ENCODE results near the gene SLC22A14.
"Not testable (repeated sequence)": the region's sequence is repeated elsewhere in the genome, so short reads cannot be mapped to it uniquely, and the experiment has no call there.

The SLC22A14 gene

DNA sequence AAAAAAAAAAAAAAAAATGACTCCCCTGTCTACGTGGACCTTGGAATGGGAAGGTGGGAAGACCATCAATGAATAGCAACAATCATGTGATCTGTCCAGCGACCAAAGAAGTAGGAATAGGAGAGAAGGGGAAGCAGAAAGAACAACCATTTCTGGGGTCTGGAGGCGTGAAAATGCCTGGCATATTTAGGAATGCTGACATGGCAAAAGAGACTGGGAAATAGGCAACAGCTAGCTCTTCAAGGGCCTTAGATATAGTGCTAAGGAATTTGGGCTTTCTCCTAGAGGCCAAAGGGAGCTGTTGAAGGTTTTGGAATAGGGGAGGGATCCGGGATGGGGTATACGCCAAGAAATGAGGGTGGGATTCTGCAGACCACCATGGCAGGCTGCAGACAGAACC lies 10.5 kb upstream of the SLC22A14 start:
- no peak for DNase-seq

DNA sequence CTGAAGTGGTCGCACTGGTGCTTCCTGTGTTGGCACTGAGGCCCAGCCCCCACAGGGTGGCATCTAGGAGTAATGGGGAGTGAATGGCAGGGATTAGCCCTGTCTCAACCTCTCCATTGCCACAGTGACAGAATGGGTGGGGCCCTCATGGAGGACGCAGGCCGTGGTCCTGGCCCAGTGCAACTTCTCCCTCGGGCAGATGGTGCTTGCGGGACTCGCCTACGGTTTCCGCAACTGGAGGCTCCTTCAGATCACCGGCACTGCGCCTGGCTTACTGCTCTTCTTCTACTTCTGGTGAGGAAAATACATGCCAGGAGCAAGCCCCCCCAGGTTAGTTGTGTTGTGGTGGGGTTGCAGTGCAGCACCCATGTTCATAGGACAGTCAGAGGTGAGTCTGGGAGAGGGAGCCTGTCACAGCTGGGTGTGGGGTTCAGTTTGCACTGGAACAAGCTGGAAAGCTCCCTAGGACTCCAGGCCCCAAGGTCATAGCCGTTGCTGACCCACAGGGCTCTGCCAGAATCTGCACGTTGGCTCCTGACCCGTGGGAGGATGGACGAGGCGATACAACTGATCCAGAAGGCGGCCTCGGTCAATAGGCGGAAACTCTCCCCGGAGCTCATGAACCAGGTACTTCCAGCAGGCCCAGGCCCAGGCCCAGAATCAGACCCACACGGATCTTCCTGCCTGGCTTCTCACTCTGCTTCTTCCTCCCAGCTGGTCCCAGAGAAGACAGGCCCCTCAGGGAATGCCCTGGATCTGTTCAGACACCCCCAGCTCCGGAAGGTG lies 7.0 kb upstream of the SLC22A14 start:
- no peak for DNase-seq

DNA sequence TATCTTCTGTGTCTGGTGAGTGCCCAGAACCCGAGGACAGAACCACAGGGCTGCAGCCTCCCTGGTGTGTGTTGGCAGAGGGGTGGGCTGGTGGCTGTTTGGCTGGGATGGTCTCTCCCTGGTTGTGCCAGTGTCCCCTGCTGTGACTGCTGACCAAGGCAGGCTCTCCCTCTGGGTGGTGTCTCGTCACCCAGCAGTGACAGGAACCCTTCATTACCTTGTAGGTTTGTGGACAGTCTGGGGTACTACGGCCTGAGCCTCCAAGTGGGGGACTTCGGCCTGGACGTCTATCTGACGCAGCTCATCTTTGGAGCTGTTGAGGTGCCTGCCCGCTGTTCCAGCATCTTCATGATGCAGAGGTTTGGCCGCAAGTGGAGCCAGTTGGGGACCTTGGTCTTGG lies 6.4 kb upstream of the SLC22A14 start:
- no peak for DNase-seq

DNA sequence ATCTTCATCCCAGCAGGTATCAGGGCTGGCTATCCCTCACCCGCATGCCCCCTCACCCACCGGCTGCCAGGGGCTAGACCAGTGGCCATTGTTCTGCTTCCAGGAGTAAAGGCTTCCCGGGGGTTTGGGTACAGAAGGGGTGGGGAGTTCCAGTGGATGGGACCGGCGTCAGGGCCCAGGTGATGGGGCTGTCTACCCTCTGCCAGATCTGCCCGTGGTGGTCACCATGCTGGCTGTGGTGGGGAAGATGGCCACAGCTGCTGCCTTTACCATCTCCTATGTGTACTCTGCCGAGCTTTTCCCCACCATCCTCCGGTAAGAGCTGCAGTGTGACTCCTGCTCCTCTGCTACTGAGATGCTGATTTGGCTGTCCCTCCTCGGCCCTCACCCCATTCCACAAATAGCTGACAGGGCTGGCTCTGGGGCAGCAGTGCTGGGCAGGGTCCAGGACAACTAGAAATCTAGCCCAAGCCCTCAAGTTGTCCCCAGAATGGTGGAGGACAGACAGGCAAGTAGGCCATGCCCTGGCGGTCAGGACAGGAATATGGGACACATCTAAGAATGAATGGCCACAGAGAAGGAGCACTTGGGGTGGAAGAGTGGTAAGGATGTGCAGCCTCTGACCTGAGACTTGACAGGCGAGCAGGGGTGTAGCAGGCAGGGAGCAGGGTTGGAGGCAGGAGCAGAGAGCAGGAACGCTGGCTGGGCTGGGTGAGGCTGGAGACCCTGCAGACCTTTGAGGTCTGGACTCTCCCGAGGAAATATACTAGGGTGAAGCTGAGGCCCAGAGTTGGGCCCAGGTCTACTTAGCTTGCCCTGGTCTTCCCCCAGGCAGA lies 5.8 kb upstream of the SLC22A14 start:
- no peak for DNase-seq

DNA sequence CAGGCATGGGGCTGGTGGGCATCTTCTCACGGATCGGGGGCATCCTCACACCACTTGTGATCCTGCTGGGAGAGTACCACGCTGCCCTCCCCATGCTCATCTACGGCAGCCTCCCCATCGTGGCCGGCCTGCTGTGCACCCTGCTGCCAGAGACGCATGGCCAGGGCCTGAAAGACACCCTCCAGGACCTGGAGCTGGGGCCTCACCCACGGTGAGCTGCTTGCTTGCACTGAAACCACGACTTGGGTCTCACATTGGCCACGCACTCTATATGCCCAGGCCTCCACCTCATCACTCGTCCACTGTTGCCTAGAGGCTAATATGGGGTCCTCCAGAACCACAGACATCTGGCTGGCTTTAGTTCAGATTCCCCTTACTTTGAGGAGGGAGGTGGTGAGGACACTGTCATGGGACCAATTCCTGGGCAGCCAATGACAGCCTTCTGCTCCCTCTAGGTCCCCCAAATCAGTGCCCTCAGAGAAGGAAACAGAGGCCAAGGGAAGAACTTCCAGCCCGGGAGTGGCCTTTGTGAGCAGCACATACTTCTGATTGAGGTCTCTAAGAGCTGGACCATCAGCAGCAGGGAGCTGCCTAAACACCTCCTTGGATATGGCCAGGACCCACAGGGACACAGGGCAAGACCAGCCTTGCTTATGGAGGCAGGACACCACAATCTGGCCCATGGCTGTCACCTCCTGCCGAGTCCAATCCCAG lies 5.0 kb upstream of the SLC22A14 start:
- no peak for DNase-seq

DNA sequence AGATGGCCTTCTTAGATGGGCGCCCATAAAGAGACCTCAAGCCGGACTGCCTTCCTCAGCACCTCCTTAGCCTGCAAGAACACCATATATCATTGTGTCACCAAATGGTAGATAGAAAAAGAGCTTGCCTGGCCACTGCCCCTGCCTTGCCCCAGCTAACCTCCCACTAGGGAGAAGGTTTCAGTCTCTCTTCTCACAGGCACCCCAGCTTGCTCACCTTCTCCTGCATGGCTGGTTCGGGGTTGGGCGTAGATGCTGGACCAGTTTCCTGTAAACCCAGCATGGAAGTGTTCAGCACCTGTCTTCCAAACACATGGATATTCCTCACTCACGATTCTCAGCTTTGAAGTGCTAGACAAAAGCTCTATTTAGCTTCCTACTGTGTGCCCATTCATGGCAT lies 3.3 kb upstream of the SLC22A14 start:
- no peak for DNase-seq

DNA sequence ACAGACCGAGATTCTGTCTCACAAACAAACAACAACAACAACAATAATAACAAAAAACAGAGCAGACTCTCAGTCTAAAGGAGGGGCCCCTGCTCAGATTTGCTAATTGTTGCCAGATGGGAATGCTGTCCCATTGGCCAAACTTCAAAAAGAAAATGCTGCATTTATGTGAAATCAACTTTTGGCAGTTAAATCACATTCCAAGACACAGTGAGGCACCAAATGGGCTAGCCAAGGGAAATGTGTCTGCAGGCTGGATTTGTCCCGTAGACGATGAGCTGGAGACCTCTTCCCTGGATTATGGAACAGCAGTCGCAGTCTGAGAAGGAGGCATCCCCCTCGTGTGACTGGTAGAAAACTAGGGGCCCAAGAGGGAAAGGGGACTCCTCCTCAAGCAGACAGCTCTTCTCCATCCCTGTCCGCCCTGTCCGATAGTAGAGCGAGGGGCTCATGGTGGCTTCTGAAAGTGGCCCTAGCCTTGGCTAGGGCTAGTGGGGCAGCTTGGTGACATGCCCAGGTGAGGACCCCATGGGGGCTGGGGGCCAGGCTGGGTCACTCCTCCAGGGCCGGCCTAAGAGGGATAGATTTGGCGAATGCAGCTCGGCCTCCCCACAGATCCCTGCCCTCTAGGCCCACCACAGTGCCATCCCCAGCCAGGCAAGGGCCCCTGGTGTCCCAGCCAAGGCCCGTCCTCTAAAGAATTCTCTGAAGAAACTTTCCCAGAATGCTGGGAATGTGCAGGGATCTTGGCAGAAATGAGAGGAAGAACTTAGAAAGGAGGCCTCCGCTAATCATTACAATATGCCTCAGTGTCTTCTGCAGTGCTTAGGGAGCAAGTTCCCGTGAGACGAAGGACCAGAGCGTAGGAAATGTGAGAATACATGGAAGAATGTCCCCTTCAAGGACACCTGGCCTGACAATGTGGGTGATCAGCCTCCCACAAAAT lies 2.0 kb downstream of the SLC22A14 start:
- no peak for DNase-seq

DNA sequence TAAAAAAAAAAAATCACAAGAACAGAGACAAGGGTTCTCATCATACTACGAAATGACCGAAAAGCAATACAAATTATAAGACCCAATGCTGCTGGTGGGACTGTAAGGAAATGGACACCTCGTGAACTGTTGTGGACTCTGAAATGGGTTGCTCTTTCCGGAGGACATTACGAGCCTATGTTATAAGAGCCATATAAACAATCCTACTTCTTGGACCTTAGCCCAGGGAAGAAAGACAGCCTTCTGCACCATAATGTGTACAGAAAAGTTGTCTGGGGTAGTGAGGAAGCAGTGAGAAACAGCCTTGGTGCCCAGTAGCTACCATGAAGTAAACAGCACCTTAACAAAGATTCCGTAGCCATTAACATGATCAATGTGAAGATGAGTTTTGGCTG lies 2.7 kb downstream of the SLC22A14 start:
- DNase-seq, result no peak

DNA sequence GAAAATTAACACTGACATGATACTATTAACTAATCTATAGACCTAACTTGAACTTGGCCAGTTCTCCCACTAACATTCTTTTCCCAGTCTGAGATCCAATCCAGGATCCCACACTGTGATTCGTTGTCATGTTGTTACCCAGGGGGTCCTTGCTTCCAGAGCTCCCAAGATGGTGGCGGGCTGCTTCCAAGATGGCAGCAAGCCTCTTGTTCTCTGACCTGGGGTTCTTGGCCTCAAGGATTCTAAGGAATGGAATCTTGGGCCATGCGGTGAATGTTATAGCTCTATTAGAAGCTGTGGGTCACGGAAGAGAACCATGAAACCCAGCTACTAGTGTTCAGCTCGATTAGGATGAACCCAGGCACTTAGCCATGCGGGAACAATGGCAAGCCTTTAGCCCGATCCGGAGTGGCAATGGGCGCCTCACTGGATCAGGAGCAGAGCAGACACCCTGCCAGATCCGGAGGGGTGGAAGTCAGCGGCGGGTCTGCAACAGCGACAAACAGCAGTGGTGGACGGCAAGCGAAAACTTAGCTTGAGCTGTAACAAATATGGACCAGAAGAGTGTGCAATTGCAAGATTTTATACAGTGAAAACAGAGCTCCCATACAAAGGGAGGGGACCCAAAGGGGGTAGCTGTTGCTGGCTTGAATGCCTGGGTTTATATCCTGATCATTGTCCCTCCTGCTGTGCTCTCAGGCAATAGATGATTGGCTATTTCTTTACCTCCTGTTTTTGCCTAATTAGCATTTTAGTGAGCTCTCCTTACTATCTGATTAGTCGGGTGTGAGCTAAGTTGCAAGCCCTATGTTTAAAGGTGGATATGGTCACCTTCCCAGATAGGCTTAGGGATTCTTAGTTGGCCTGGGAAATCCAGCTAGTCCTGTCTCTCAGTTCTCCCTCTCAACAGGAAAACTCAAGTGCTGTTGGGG lies 7.5 kb downstream of the SLC22A14 start:
- not testable (repeated sequence) for DNase-seq

DNA sequence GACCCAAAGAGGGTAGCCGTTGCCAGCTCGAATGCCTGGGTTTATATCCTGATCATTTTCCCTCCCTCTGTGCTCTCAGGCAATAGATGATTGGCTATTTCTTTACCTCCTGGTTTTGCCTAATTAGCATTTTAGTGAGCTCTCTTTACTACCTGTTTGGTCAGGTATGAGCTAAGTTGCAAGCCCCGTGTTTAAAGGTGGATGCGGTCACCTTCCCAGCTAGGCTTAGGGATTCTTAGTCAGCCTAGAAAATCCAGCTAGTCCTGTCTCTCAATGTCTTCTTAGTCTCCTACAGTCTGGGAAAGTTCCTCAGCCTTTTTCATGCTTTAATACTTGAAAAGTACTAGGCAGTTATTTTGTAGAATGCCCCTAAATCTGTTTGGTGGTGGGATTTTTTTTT lies 15.0 kb downstream of the SLC22A14 start:
- not testable (repeated sequence) for DNase-seq

DNA sequence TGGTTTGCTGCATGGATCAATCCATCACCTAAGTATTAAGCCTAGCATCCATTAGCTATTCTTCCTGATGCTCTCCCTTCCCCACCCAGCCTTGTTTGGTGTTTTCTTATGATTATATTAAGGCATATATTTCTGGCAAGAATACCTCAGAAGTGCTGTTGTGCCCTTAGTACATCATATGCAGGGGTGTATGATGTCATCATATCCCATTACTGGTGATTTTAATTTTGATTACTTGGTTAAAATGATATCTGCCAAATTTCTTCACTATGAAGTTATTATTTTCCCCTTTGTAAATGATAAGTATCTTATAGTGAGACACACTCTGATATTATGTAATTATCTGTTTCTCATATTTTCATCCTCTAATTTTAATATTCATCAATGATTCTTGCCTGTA lies 15.4 kb downstream of the SLC22A14 start:
- DNase-seq, result no peak

DNA sequence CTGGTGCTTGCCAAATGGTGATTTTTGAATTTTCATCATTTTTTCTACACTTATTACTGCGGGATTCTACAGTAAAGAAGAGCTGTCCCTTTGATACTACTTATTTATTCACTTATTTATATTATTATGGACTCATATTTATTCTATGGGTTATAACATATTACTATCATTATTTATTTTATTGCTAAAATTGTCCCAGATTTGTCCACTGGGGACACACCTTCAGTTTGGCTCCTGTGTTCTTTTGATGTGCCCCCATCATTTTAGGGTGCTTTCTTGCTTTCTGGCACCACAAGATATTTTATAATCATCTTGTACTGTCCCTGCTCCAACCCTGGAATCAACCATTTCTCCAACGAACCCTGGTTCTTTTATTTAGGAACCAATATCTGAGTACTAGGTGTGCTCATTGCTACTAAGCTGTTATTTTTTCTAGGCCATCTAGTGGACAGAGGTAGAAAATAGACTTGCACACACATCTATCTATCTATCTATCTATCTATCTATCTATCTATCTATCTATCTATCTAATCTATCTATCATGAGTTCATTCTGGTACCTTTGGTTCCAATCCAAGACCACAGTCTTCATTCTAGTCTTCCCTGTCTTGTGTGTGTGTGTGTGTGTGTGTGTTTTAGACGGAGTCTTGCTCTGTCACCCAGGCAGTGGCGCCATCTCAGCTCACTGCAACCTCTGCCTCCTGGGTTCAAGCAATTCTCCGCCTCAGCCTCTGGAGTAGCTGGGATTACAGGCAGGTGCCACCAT lies 16.0 kb downstream of the SLC22A14 start:
- no peak for DNase-seq

DNA sequence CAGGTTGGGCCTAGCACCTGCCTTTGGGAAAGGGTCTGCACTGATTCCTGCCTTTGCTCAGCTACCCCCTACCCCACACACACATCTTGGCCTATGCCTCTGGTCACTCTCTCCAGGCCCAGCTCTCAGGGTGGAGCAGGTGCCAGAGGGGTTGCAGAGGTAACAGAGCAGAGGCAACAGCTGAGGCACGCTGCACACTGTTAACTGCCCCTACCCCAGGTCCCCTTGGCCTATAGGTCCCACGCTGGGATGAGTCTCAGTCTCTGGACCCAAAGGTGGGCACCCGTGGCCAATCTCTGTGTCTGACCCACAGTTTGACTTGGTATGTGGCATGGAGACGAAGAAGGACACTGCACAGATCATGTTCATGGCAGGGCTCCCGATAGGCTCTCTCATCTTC lies 24.8 kb downstream of the SLC22A14 start:
- DNase-seq, result no peak

DNA sequence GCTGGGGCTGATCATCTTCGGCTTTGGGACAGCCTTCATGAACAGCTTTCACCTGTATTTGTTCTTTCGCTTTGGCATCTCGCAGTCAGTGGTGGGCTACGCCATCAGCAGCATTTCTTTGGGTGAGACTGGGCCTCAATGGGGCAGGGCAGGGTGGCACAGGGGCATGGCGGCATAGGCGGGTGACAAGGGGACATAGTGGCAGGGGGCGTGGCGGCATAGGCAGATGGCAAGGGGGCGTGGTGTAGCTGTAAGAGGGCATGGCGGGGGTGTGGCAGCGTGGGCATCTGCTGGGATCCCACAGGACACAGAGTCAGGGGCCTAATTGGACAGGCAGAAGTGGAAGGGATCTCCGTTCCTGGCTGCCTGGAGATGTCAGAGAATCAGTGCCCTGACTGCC lies 25.5 kb downstream of the SLC22A14 start:
- no peak for DNase-seq

DNA sequence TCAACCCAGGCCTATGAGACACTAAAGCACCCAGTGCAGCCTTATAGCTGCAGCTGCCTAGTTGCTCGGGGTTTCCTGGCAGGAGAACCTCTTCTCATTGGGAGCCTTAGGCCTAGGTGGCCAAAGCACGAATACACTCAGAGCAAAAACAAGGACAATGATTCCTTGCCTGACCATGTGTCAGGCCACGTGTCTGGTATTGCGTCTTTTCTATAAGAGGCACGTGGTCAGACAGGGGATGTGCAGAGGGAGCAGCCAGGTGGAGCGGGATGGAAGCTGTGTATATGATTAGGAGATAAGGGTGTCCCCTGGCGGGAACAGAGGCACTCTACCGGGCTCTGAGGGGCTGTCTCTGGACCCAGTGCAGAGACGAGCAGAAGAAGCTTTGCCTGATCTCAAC lies 26.4 kb downstream of the SLC22A14 start:
- no peak for DNase-seq

DNA sequence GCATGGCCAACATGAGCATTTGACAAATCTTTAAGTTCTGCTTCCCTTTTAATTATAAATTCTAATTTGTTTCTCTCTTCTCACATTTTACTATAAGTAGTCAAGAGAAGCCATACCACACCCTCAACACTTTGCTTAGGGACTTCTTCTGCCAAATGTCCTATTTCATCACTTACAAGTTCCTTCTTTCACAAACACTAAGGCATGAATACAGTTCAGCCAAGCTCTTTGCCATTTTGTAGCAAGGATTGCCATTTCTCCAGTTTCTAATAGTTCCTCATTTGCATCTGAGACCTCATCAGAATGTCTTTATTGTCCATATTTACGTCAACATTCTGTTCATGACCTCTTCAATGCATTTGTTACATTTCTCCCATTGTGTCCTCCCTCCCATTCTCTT lies 29.4 kb downstream of the SLC22A14 start:
- DNase-seq, result no peak

DNA sequence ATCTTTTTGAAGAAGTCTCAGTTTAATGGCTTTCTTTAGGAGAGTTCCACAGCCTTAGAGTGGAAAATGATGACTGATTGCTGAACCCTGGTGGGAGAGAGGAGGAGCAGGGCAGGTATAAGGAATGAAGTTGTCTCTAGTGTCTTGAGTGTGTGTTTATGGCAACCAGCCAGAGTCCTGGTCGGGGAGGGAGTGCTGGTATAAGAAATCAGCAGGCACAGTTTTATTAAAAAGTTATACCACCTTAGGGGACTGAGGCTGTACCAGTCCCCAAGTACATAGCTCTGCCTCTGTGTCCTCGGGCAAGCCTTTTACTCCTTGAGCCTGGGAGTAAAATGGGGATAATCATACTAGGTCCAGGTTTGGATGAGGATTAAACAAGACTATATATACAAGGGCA lies 29.8 kb downstream of the SLC22A14 start:
- DNase-seq, result no peak

DNA sequence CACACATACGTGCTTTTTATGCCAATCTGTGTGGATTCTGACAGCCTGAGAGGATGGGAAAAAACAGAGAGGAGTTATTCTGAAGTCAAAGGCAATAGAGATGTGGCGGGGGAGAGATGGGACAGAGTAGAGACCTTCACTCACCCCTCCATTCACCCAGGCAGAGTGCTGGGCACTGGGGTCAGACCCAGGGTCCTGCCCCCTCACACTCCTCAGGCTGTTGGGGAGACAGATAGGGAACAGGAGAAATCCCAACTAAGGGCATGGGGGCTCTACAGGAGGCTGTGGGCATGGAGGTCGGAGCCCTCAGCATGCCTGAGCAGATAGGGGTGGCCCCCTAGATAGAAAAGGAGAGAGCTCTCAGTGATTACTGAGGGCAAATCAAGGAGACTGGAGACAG lies 30.3 kb downstream of the SLC22A14 start:
- no peak for DNase-seq

DNA sequence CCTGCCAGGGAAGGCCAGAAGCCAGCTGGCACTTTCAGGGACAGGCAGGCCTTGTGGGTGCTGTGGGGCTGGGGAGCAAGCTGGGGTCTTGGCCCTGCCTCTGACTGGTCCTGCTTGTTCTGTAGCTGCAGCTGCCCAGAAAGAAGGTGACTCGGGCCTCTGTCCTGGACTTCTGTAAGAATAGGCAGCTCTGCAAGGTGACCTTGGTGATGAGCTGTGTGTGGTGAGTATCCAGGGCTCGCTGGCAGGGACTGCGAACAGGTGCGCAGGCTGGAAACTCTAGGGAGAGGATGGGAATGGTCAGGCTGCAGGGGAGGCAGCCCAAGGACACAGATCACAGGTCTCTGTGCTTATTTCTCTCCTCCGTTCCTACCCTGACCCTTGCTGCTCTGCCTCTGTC lies 31.2 kb downstream of the SLC22A14 start:
- DNase-seq, result no peak

DNA sequence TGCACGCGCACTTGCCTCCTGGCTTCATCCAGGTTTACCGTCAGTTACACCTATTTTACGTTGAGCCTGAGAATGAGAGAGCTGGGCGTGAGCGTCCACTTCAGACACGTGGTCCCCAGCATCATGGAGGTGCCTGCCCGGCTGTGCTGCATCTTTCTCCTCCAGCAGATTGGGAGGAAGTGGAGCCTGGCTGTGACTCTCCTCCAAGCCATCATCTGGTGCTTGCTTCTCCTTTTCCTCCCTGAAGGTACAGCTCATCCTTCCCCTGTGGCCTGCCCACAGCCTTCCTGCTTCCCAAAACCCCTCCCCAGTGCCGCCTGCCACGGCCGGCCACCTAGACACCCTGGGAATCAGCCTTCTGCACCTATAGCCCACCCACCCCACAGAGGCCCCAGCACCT lies 31.6 kb downstream of the SLC22A14 start:
- DNase-seq, result no peak
